Activated effector memory CD4-positive, alpha-beta T cell treated with Interleukin-2 at 50 U/mL for 16 hours (primary cell): Measurements from ENCODE around the gene HP.

ENCODE experiments used
- DNase-seq: peaks from one replicate; pipeline ENCODE4 v3.0.0-alpha.2; 2020

Gene HP

DNA sequence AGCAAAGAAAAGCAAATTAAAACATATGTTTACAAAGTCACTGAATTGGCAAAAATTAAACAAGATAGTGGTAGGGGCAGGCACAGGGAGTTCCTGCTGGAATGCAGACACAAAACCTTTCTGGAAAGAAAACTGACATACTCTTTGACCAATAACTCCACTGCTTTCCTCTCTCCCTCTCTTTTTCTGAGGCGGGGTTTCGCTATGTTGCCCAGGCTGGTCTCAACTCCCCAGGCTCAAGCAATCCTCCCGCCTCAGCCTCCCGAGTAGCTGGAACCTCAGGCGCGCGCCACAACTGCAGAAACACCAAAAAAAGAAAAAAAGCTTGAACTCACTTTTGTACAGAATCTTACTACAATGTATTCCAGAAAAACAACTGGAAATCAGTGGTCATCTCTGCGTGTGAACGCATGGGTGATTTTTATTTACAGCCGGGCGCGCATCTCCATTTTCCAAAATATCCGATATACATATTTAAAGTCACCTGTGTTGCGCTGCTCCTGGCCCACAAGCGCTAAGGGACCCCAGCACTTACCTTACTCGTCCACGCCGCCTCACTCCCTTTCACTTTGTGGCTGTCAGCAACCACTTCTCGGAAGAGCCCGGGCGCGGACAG is 38.6 kb downstream of the HP start:
- no peak for DNase-seq

DNA sequence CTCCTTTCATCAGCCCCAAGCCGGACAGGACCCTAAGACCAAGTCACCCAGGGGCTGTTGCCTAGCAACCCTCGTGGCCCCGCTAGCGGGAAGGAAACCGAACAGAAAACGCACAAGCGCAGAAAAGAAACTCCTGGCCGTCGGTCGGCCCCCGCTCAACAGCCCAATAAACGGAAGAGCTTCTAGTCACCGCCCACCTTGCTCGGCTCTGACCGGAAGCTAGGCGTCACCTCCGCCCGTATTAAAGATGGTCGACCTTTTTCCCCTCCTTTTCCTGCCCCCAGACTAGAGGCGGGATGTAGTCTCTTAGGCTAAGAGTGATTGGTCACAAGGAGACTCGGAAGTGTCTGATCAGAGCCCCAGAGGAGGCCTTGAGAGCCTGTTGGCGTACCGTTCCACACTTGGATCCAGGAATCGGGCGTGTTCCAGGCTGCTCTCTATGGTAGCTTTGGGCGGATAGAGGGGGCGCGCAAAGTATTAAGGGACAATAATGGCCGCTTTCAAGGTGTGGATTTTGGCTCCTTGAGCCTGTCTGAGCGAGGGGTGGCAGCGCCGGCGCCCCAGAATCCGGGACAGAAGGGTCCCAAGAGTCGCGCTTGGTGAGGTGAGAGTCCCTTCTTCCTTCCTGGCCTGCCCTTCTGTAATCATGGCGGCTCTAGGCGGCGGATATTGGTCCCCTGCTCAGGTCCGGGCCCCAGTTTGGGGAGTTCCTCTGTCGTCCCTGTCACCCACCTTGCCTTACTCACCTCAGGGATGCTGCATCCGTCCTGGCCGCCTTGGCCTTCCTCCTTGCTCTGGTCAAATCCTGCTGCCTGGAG is 39.4 kb downstream of the HP start, which contains the start of the genes DHX38 and TXNL4B:
TSS of gene DHX38 (plus strand) at position 400 of the 818 bp plus-strand sequence. CDS start 2,311 bp downstream, outside the sequence.
TSS of gene TXNL4B (minus strand) at position 173 of the 818 bp plus-strand sequence. CDS start 2,871 bp downstream, outside the sequence.
- DNase-seq, result peak; percentile 86

DNA sequence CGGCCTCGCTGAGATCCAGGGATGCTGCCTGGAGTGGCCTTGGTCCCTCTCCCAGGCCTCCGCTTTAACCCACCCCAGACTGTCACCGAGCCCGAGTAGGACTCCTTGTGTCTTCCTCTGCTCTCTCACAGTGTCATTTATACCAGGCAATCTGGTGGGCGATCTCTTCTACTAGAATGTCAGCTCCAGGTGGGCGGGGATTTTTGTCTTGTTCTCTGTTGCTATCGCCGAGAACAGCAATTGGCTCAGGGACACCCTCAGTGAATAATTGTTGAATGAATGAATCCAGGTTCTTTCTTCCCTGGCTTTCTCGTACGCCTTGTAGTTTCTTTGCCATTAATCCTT is 39.9 kb downstream of the HP start:
- DNase-seq, result no peak

DNA sequence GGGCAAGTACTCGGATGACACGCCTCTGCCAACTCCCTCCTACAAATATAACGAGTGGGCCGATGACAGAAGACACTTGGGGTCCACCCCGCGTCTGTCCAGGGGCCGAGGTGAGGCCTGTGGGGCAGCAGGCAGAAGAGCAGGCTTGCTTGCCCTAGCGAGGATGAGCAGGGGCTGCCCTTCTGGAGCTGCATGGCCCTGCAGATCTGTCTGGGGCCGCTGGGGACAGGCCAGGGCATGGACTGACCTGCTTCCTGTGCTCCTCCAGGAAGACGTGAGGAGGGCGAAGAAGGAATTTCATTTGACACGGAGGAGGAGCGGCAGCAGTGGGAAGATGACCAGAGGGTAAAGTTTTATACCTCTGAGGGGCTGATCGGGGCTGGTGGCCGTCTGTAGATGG is 44.6 kb downstream of the HP start:
- DNase-seq, result no peak

DNA sequence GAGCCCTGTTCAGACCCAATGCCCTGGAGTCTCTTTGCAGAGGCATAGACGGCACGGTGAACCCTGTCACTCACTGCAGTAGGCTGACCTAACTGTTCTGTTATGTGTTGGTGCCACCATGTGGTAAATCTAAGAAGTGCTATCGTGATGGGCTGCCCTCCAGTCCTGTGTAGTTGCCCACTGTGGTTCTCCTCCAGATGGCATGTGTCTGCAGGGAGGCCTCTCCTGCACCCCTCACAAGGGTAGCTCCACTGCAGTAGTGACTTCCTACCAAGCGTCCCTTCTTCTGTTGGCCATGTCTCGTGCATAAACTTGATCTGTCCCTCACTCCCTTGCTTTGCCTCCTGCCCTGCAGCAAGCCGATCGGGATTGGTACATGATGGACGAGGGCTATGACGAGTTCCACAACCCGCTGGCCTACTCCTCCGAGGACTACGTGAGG is 45.1 kb downstream of the HP start:
- no peak for DNase-seq

DNA sequence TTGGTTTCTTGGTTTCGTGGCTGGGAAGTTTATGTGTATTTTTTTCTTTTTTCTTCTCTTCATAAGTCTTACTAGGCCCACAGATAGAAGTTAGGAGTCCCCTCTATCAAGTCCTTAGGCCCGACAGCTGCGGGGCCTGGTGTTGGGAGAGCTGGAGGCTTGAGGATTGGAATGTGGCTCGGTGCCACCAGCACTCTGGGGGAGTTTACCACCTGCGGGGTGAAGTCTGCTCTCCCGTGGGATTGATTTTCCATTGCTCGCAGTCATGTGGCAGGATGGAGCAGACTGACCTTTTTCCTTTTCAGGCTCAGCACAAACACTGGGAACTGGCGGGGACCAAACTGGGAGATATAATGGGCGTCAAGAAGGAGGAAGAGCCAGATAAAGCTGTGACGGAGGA is 46.9 kb downstream of the HP start:
- no peak for DNase-seq

DNA sequence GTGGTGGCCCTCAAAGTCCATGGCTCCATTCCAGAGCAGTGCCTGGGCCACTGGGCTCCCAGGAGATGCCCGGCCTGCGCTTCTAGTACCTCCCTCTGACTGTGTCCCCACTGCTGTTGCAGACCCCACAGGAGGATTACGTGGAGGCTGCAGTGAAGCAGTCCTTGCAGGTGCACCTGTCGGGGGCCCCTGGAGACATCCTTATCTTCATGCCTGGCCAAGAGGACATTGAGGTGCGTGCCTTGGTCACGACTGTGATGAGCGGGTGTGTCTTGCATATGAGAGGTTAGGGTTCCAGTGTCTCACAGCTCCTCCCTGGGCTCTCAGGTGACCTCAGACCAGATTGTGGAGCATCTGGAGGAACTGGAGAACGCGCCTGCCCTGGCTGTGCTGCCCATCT is 50.6 kb downstream of the HP start:
- DNase-seq, result no peak

DNA sequence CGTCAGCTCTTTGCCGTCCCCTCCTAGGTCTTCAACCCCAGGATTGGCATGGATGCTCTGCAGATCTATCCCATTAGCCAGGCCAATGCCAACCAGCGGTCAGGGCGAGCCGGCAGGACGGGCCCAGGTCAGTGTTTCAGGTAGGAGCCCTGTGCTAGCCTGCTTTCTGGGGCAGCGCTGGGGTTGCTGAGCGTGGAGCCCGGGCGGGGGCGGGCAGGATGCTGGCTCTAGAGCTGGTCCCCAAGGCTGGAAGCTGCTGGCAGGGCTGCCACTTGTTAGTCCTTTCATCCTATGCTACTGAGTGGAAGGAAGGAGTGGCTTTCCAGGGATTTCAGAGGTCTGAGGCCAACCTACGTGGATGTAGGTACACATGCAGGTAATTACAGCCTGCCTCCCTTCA is 51.7 kb downstream of the HP start:
- DNase-seq, result no peak

DNA sequence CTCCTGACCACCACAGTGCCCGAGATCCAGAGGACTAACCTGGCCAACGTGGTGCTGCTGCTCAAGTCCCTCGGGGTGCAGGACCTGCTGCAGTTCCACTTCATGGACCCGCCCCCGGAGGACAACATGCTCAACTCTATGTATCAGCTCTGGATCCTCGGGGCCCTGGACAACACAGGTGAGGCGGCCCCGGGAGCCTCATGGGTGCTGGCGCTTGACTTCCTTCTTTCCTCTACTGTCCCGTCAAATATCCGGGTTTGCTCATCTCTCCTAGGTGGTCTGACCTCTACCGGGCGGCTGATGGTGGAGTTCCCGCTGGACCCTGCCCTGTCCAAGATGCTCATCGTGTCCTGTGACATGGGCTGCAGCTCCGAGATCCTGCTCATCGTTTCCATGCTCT is 53.1 kb downstream of the HP start:
- no peak for DNase-seq

DNA sequence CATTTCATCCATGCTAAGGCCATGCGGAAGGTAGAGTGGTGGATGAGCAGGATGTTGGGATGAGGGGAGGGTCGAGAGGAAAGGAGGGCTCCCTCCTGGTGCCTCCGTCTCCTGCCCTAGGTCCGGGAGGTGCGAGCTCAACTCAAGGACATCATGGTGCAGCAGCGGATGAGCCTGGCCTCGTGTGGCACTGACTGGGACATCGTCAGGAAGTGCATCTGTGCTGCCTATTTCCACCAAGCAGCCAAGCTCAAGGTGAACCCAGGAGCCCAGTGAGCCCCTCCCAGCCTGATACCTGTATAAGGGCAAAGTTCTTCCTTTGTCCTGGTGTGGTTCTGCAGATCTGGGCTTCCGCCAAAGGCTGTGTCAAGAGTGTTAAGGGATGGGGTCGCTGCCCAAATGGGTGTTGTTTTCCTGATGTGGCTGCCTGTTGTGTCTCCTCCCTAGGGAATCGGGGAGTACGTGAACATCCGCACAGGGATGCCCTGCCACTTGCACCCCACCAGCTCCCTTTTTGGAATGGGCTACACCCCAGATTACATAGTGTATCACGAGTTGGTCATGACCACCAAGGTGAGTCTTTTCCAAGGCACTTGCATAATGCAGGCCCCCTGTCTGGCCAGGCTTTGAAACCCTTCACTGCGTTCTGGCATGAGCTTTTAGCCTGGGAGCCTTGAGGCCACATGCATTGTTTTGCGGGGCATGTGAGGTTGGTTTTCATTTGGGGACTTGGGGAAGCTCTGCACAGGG is 54.2 kb downstream of the HP start:
- no peak for DNase-seq

DNA sequence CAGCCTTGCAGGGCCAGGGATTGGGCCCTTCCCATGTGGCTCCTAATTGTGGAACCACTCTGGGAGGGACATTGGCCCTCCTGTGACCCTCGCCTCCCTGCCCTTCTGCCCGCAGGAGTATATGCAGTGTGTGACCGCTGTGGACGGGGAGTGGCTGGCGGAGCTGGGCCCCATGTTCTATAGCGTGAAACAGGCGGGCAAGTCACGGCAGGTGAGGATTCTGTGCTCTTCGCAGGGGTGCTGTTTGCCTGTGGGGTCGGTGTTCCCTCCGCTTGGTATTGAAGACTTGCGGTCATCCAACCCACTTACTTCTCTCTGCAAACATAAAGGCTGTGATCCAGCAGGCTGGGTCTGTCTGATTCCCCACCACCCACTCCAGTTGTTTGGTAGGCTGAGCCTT is 55.0 kb downstream of the HP start:
- no peak for DNase-seq

DNA sequence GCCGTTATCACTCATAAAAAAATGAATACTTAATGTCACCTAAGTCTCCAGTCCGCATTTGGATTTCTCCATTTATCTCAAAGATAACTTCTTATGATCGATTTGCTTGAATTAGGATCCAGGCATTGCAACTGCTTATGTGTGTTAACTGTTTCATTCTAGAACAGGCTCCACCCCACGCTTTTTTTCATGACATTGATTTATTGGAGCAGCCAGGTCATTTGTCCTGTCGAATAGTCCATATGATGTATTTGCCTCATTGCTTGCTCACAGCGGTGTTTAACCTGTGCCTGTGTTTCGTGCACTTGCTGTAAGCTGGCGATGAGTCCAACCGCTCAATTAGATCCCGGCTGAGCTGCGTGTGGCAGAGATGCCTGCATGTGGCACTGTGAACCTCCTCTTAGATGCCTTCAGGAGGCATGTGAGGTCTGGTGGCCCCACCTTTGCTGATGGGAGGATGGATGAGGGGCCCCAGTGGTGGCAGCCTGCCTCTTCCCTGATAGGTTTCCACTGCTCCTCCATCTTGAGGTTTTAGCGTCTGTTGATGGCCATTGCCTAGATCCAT is 55.7 kb downstream of the HP start:
- DNase-seq, result no peak
